HG03521 (cell line): Measurements from ENCODE around the gene IDE.
"Not testable (repeated sequence)": the region's sequence is repeated elsewhere in the genome, so short reads cannot be mapped to it uniquely, and the experiment has no call there.

ENCODE experiments used
- ATAC-seq: cut with Tn5 transposase; IDR thresholded peaks from one replicate; pipeline ENCODE4 v1.9.1; 2021; ENCODE audit warnings: mild to moderate bottlenecking, moderate library complexity; ENCODE audit not compliant: unreplicated experiment

Gene IDE

DNA sequence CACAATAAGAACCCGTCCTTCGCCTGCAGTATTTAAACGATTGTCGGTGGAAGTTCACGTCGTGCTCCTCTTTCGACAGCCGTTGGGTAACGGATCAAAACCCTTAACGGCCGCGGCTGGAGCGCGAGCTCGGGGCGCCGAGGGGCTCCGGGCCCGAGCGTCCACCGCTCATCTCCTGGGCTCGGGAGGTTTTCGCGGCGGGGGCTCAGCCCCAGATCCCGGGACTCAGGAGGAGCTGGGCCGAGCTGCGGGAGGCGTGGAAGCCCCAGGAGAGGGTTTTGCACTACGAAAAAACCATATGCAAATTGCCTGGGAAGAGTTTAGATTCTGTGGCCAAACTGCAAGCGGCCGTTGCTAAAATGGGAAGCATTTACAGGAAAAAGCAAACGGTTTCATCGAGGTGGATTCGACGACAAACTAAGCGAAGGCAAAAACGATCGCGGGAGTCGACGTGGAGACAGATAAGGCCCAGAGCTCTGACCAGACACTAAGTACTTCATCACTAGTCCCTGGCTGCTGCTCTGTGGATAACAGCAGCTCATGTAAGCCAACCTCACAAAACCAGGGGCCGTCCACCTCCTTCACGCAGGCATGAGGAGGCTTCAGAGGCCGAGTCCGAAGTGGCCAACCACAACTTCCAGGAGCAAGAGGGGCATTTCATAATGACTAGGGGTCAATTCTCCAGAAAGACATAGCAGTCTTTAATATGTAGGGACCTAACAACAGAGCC, 153.2 kb downstream of the IDE start:
- ATAC-seq: no peak

GRCh38 chr10:92419740-92420545, 153.9 kb downstream of the IDE start:
- no peak for ATAC-seq

DNA sequence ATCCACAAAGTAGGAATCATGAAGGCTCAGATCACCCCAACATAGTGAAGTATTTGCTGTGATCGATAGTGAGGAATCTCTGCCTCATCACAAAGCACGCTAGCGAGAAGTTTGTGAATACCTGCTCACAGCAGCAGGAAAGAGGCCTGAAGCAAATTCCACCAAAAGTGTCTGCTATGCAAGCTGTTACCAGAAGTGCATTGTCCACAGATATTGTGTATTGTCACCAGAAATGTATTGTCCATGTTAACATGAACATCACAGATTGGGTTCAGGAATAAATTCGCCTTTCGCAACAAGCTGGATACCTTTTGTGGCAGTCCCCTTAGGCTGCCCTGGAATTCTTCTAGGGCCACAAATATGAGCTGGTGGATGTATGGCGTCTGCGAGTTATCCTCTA, 155.0 kb downstream of the IDE start:
- no peak for ATAC-seq

- ATAC-seq: no peak
Observed at GRCh38 chr10:92418221-92418620, 155.7 kb downstream of the IDE start.

- no peak for ATAC-seq
Observed at GRCh38 chr10:92413519-92413918, 160.4 kb downstream of the IDE start.

DNA sequence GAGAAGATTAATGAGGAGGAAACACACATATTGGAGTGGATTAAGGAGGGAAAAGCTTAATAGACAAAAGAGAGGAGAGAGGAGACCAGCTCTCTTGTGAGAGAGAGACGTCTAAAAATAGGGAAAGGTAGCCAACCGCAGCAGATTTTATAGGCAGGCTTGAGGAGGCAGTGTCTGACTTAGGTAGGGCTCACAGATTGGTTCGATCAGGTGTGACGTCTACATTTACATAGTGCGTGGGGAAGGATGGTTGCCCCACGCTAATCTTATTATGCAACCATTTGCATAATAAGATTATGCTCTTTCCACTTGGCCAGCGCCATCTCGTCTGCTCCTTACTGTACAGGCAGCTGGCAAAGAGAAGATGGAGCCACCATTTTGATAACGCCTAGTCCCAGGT, 160.9 kb downstream of the IDE start:
- no peak for ATAC-seq

DNA sequence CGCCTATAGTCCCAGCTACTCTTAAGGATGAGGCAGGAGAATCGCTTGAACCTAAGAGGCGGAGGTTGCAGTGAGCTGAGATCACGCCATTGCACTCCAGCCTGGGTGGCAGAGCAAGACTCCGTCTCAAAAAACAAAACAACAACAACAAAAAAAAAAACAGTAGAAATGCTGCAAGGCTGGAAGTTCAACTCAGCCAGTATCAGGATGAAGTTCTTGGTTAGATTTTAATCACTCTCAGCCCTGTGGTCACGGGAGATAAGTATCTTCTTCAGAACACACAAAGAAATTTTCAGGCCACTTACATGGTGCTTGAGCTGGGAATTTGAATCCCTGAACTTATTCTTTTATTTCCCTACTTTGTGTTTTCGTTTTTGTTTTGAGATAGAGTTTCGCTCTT, 162.5 kb downstream of the IDE start:
- no peak for ATAC-seq

DNA sequence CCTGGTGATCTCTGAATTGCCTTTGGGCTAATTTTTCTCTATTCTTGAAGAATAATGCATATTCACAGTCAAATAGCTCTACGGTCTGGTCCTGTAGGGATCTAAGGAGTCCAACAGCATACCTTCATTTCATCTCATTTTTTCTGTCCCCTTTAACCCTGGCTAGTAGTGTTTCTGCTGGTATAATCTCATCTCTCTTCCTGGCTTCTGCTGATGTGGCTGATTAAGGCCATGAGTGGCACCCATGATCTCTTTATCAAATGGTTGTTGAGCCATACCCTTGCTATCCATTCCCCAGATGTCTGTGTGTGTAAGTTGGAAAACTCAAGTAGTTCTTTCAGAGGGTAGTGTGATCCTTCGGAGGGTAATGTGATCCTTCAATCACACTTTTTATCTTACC, 163.4 kb downstream of the IDE start:
- ATAC-seq: no peak

GRCh38 chr10:92408017-92408361, 165.9 kb downstream of the IDE start:
- no peak for ATAC-seq

- ATAC-seq: no peak
Observed at GRCh38 chr10:92407305-92408016, 166.4 kb downstream of the IDE start.

GRCh38 chr10:92405419-92405924, 168.4 kb downstream of the IDE start:
- no peak for ATAC-seq

DNA sequence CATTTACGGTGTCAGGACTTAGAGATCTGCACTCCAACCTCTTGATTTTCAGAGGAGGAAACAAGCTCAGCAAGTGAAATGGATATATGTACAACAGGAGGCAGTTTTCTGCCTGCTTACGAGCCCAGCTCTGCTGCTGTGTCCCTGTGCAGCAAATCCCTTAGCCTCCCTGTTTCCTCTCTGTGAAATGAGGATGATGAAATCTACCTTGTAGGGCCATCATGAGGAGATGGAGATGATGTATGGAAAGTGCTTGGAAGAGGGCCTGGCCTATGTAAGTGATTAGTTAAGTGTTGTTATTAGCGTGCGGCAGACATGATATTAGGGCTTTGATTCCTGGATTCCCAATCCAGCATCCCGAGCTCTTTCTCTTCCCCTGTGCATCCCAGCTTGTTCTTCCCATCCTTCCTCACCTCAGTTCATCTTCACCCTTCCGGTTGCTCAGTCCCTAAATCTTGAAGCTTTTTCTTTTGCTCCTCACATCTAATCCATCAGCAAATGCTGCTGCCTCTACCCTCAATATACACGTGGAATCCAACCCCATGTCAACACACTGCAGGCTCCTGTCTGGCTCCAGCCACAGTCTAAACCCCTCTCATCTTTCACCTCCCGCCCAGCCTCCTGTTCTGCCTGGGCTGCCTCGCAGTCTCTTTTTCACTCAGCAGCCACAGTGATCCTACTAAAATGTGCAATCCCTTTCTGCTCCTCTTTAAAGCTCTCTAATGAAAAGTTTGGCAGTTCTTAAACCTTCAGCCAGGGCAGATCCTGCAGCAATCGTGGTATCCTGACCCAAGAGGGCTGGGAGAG, 169.1 kb downstream of the IDE start:
- ATAC-seq: no peak

DNA sequence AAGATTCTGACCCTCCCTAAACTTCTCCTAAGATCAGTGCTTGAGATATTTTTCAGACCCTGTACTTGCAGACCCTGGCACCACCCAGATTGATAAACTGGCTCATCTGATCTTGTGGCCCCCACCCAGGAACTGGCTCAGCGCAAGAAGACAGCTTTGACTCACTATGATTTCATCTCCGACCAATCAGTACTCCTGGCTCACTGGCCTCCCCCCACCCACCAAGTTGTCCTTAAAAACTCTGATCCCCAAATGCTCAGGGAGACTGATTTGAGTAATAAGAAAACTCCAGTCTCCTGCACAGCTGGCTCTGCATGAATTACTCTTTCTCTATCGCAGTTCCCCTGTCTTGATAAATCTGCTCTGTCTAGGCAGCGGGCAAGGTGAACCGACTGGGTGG, 171.7 kb downstream of the IDE start:
- not testable (repeated sequence) for ATAC-seq
